ENCODE measurements around the gene LXN. TPM values are rescaled to one million over a fixed set of nuclear protein-coding genes. Genes with fewer than 3 reads are reported as not detected.

LXN gene
- total RNA-seq, 1 experiment from 2014 or later: 301 TPM

GRCh38 chr3:158718490-158719170, 46.2 kb upstream of the LXN start:
- Histone ChIP-seq H3K4me3 (ENCODE audit: low read depth in 2 of 2, low read length in 2 of 2) (no peak overlapping the region), H3K36me3 (ENCODE audit: control insufficient read depth, insufficient read depth, low read length) (no peaks in the 10 kb centered on the region), H3K27me3 (ENCODE audit: control insufficient read depth, insufficient read depth, low read length) (no peaks in the 10 kb centered on the region), H3K27ac (ENCODE audit: low read length) (peak overlapping the region; percentile 94), H3K9me3 (ENCODE audit: control insufficient read depth, insufficient read depth, low read depth, low read length) (no peaks in the 10 kb centered on the region), H3K4me1 (ENCODE audit: control insufficient read depth, insufficient read depth, low read length) (peaks cover 55% of the 10 kb centered on the region)
- ChIA-PET CTCF (interaction anchor here (0.7 to 1.2 kb wide), 2 partner anchors 9 to 60 kb away, joined by 4 to 7 read pairs; no protein-coding TSS in a partner anchor), POLR2A (interaction anchor here (0.7 to 1.2 kb wide), 4 partner anchors 58 to 671 kb away, joined by 3 to 5 read pairs (median 3); partner anchors contain the start of gene MLF1)
- DNase-seq (ENCODE audit: low read depth, low spot score) (no peak), ATAC-seq (peak; percentile 66)
- intact Hi-C loops (cut with micrococcal nuclease; ENCODE audit: unreplicated experiment) (no loop called here), in situ Hi-C loops (cut with HindIII; ENCODE audit: low pct_unique_long_range_greater_than_20kb, low sequenced_read_pairs) (no loop called here)
- no TSS peak for BruUV-seq (replicated peaks)
- TF ChIP-seq REST (IDR thresholded peaks at IDR 0.05; ENCODE audit: insufficient read depth in 1 of 2, low read depth in 2 of 2, low read length in 1 of 2): no peak
- peak; percentile 66 for TF ChIP-seq TCF7L2 (IDR thresholded peaks at IDR 0.05; ENCODE audit: low read depth, low read length)
- TF ChIP-seq SIN3A (IDR thresholded peaks at IDR 0.05; ENCODE audit: borderline replicate concordance, insufficient read depth, low read depth, low read length): no peak
- TF ChIP-seq CTCF (IDR thresholded peaks at IDR 0.05): no peak
- TF ChIP-seq POLR2AphosphoS5 (IDR thresholded peaks at IDR 0.05; ENCODE audit: low read depth, low read length): peak; percentile 65; the same call in 1 of the 2 replicates

- DNase-seq (ENCODE audit: low read depth, low spot score): no peak
- ATAC-seq: peak; percentile 33; the same call in 1 of the 2 replicates
- no TSS peak for BruUV-seq (replicated peaks)
- TF ChIP-seq CTCF (IDR thresholded peaks at IDR 0.05) (no peak), REST (IDR thresholded peaks at IDR 0.05; ENCODE audit: insufficient read depth in 1 of 2, low read depth in 2 of 2, low read length in 1 of 2) (no peak), POLR2AphosphoS5 (IDR thresholded peaks at IDR 0.05; ENCODE audit: low read depth, low read length) (no peak), SIN3A (IDR thresholded peaks at IDR 0.05; ENCODE audit: borderline replicate concordance, insufficient read depth, low read depth, low read length) (no peak), TCF7L2 (IDR thresholded peaks at IDR 0.05; ENCODE audit: low read depth, low read length) (no peak)
- CTCF ChIA-PET: interaction anchor here (0.6 kb wide), 1 partner anchor 20 kb away, joined by 4 read pairs; no protein-coding TSS in a partner anchor
- POLR2A ChIA-PET: no interaction called here
- no peaks in the 10 kb centered on the region for H3K27me3 ChIP-seq (ENCODE audit: control insufficient read depth, insufficient read depth, low read length)
- H3K4me3 ChIP-seq (ENCODE audit: low read depth in 2 of 2, low read length in 2 of 2): no peak overlapping the region
- peaks cover 55% of the 10 kb centered on the region for H3K4me1 ChIP-seq (ENCODE audit: control insufficient read depth, insufficient read depth, low read length)
- intact Hi-C loops (cut with micrococcal nuclease; ENCODE audit: unreplicated experiment) (no loop called here), in situ Hi-C loops (cut with HindIII; ENCODE audit: low pct_unique_long_range_greater_than_20kb, low sequenced_read_pairs) (no loop called here)
- H3K27ac ChIP-seq (ENCODE audit: low read length): peak overlapping the region; percentile 94
- no peaks in the 10 kb centered on the region for H3K9me3 ChIP-seq (ENCODE audit: control insufficient read depth, insufficient read depth, low read depth, low read length)
- no peaks in the 10 kb centered on the region for H3K36me3 ChIP-seq (ENCODE audit: control insufficient read depth, insufficient read depth, low read length)
Measured at GRCh38 chr3:158717576-158717975, 45.1 kb upstream of the LXN start.

All from Panc1 (cell line).